SIG-M5 (cell line): Measurements from ENCODE around the gene GTF2F2.
A peak's percentile ranks its signal among the peaks of the same experiment; 100 is the strongest.
"Not testable (repeated sequence)": the region's sequence is repeated elsewhere in the genome, so short reads cannot be mapped to it uniquely, and the experiment has no call there.

Experiments used
- DNase-seq: peaks from one replicate; lab custom pipeline; 2025; lab: John Stamatoyannopoulos, UW

GTF2F2 gene

GRCh38 chr13:45215392-45216077, 95.2 kb downstream of the GTF2F2 start:
- no peak for DNase-seq

- no peak for DNase-seq
These were observed 95.9 kb downstream of the GTF2F2 start for GRCh38 chr13:45216193-45216592.

GRCh38 chr13:45218689-45219088, 98.4 kb downstream of the GTF2F2 start:
- no peak for DNase-seq

DNA sequence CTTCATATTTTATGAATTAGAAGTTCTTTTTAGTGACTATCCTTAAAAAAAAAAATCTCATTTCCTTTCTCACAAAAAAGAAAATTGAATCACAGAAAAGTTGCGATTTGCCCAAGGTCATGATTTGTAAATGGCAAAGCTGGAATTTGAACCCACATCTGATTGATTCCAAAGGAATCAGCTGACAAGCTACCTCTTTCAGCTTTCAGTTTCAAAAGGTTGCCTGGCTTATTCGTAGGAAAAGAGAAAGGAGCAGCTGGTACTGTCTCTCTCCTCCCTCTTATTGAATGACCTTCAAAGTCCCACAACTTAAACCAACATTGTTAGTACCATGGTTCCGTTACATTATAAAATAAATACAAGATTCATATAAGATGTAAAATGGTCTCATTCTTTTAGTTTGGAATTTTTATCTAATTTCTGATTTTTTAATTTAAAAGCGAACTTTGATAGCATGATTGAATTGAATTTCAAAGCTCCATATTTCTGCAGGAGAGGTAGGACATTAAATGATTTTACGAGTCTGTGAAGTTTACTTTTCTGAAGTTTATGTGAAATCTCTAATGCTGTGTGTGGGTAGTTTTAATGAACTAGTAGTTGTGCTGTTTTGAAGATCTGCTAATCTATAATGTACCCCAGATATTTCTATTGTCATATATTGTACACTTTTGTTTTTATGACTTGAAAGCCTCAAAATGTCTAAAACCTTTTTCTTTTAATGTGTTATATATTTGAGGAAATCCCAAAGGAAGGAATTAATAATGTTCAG, 99.0 kb downstream of the GTF2F2 start:
- no peak for DNase-seq

DNA sequence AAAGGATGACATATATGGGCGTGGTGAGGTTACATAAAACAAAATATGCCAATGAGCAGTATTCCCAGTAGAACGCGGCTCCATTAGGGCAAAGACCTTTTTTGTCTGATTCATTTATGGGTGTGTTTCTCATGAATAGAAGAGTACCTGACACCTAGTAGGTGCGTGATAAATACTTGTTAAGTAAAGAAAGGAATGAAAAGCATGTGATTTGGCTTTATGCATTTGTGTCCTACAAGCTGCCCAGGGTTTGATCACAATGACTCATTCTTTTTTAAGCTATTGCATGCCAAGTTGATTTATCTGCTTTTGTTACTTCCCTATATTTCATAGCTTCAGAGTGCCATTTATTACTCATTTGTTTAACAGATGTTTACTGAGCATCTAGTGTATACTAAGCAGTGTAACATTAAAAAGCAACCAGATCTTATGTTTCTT, 99.6 kb downstream of the GTF2F2 start:
- DNase-seq: peak; percentile 48

- no peak for DNase-seq
These were observed 100.1 kb downstream of the GTF2F2 start for GRCh38 chr13:45220403-45220802.

- DNase-seq: no peak
These were observed 102.2 kb downstream of the GTF2F2 start for GRCh38 chr13:45222516-45222915.

DNA sequence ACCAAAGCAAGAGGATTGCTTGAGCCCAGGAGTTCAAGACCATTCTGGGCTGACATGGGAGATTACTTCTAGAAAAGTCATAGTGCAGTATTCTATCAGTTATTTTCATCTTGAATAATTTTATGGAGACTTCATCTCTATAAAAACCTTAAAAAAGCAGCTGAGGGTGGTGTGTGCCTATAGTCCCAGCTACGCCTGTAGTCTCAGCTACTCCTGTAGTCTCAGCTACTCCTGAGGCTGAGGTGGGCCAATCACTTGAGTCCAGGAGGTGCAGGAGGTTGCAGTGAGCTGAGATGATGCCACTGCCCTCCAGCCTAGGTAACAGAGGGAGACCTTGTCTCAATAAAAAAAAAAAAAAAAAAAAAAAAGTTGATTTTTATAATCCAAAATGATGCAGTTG, 102.6 kb downstream of the GTF2F2 start:
- no peak for DNase-seq

- DNase-seq: no peak
These were observed 103.9 kb downstream of the GTF2F2 start for GRCh38 chr13:45224176-45224575.

GRCh38 chr13:45225370-45225769, 105.1 kb downstream of the GTF2F2 start:
- DNase-seq: no peak

DNA sequence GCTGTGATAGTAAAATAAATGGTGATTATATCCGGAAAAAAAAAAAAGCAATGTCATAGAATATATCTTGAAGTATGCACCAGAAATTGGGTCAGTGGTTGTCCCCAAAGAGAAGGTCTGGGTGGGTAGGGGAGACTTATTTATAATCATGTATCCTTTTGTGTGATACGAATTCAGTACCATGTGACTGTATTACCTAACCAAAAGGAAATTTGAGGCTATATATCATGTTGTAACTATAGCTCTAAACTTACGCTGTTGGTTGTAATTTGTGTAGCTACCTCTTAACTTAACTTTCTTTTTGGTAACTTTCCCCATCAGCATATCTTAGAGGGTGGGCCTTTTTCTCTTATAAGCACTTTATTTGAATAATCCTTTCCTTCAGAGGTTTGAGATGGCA, 105.7 kb downstream of the GTF2F2 start:
- DNase-seq: no peak

- no peak for DNase-seq
These were observed 107.7 kb downstream of the GTF2F2 start for GRCh38 chr13:45228002-45228401.

DNA sequence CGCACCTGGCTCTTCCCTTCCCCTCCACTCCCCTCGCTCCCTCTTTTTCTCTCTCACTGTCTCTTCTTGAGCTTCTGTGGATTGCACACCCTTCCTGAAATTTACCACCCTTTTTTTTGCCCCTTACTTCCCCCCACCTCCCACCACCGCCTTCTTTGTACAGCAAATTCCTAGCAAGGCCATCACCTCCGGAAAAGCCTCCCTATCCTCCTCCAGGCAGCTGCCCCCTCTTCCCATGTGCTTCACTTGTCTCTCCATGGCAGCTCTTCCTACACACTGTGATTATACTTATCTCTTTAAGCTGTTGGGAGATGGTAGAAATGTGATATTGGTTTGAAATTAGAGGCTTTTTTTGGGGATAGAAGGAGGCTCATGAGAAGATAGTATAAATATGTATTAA, 108.9 kb downstream of the GTF2F2 start:
- DNase-seq: no peak

- DNase-seq: no peak
These were observed 111.0 kb downstream of the GTF2F2 start for GRCh38 chr13:45231305-45231704.

DNA sequence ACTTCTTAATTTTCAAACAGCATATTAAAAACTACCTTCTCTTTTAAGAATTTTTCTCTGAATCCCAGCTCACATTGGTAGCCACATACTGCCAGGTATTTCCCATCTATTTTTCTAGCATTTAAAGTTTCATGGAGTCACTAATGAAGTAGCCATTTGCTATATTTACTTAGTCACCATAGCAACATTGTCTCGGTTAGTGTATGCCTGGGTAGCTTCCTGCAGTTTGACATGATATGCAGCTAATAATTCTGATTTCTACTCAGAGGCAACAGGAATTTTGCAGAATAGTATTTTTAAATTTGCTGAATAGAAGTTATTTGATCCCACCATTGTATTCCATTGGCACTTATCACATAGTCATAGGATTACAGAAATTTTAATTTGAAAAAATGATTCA, 111.4 kb downstream of the GTF2F2 start:
- DNase-seq: no peak

DNA sequence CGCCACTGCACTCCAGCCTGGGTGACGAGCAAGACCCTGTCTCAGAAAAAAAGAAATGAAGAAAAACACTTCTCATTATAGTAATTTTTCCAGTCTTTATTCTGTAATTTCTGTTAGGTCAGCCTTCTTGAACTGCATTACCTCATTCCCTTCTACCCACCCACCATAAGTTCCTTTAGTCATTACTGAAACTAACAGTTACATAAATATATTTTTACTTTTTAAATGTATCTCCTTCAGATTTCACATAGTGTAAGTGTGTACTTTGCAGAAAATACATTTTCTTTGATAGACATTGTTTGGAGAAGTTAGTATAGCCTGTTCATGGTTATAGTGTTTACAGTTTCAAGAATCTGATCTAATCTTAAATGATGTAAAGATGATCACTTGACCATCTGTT, 112.3 kb downstream of the GTF2F2 start:
- DNase-seq: no peak

- DNase-seq: no peak
These were observed 118.9 kb downstream of the GTF2F2 start for GRCh38 chr13:45238945-45239795.

DNA sequence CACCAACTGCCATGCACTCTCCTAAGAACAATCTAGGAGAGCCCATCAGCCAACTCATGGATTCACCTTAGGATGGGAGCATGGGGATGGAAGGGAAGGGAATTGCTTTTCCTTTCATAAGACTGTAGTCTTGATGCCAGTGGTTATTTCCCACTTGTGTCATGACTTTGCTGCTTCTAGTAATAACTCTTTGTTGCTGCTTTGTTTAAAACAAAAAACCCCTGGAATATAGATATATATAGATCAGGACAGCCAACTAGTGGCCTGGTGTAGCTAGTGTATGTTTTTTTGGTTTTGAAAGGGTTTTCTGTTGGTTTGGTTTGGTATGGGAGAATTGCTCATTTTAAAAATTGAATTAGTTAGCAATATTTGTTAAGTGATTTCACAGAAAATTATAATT, 119.8 kb downstream of the GTF2F2 start:
- DNase-seq: no peak

- no peak for DNase-seq
These were observed 121.8 kb downstream of the GTF2F2 start for GRCh38 chr13:45242070-45242469.

GRCh38 chr13:45242524-45242923, 122.2 kb downstream of the GTF2F2 start:
- no peak for DNase-seq

- no peak for DNase-seq
These were observed 122.8 kb downstream of the GTF2F2 start for GRCh38 chr13:45243077-45243476.

DNA sequence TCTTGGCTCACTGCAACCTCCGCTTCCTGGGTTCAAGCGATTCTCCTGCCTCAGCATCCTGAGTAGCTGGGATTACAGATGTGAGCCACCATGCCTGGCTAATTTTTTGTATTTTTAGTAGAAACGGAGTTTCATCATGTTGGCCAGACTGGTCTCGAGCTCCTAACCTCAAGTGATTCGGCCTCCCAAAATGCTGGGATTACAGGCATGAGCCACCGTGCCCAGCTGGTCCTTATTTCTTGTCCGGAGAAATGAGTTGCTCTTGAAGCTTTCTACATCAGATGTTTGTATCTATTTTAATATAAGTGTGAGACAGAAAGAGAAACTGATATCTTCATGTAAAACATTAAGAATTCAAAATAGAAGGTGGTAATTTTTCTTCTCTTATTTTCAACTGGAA, 124.4 kb downstream of the GTF2F2 start:
- DNase-seq: not testable (repeated sequence)

- no peak for DNase-seq
These were observed 129.4 kb downstream of the GTF2F2 start for GRCh38 chr13:45249662-45250061.
